ENCODE data around the gene HNRNPA0.

GRCh38 chr5:137761566-137761965 lies 7.4 kb upstream of the HNRNPA0 start:
- TF ChIP-seq, protein P1, sequence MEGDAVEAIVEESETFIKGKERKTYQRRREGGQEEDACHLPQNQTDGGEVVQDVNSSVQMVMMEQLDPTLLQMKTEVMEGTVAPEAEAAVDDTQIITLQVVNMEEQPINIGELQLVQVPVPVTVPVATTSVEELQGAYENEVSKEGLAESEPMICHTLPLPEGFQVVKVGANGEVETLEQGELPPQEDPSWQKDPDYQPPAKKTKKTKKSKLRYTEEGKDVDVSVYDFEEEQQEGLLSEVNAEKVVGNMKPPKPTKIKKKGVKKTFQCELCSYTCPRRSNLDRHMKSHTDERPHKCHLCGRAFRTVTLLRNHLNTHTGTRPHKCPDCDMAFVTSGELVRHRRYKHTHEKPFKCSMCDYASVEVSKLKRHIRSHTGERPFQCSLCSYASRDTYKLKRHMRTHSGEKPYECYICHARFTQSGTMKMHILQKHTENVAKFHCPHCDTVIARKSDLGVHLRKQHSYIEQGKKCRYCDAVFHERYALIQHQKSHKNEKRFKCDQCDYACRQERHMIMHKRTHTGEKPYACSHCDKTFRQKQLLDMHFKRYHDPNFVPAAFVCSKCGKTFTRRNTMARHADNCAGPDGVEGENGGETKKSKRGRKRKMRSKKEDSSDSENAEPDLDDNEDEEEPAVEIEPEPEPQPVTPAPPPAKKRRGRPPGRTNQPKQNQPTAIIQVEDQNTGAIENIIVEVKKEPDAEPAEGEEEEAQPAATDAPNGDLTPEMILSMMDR (conservative IDR thresholded peaks at IDR 0.05; ENCODE audit: low read length): no peak
- TF ChIP-seq EZH2phosphoT487 (IDR thresholded peaks at IDR 0.05; ENCODE audit: borderline replicate concordance, low read depth, low read length): no peak

Data from OCI-LY7 (cell line).